Measurements from ENCODE around the gene FCHSD2. TPM values are rescaled to one million over a fixed set of nuclear protein-coding genes. Genes with fewer than 3 reads are reported as not detected.

Gene FCHSD2
- total and polyA plus RNA-seq, 9 of the 15 experiments (the other 6 are each of a cell fraction or from before 2014, with no cell fraction given), result 1.8 to 14.7 (median 6.4) TPM

DNA sequence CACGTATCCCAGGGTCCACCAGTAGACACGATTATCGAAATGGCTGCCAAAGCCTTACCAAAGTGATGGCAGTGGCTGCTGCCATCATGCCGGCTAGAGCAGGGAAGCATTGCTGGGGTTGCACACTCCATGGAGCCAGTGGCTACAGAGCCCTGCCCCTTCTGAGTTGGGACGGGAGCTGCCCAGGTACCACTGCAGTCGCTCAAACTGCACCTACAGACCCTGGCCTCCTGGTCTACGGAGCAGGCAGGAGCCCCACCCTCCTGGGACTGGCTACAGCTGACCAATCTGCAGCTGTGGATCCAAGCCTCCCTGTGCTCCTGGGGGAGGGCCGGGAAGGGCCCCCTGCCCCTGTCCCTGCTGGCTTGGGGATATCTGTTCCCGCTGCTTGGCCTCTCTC is 216.5 kb downstream of the FCHSD2 start:
- in situ Hi-C loops (cut with MboI) (no loop called here), intact Hi-C loops (cut with micrococcal nuclease) (no loop called here)
- Histone ChIP-seq H3K4me1 (replicated peaks in 1 of 2; ENCODE audit: control insufficient read depth in 2 of 2, insufficient read depth in 2 of 2, low read length in 2 of 2) (no peaks in the 10 kb centered on the region; a peak in 2 of 5 replicates), H3K9ac (ENCODE audit: insufficient read depth in 1 of 2, low read depth in 2 of 2, low read length in 2 of 2) (no peak overlapping the region; a peak in 1 of 4 replicates), H3K9me3 (replicated peaks; ENCODE audit: control insufficient read depth, insufficient read depth, low read depth, low read length) (no peaks in the 10 kb centered on the region), H3K9me1 (ENCODE audit: control insufficient read depth, insufficient read depth, low read length) (no peaks in the 10 kb centered on the region), H3K4me2 (ENCODE audit: insufficient read depth, low read length) (no peak overlapping the region), H3K4me3 (no peak overlapping the region), H3K79me2 (ENCODE audit: control insufficient read depth, insufficient read depth, low read length) (no peaks in the 10 kb centered on the region), H3K27me3 (ENCODE audit: control insufficient read depth in 2 of 2, insufficient read depth in 2 of 2, low read length in 2 of 2) (no peaks in the 10 kb centered on the region), H3K27ac (ENCODE audit: extremely low read depth, low read depth, low read length) (no peak overlapping the region), H4K20me1 (replicated peaks; ENCODE audit: control insufficient read depth, insufficient read depth, low read length) (no peaks in the 10 kb centered on the region), H2AFZ (ENCODE audit: low read depth, low read length) (no peak overlapping the region), H3K36me3 (ENCODE audit: control insufficient read depth, insufficient read depth, low read length) (no peaks in the 10 kb centered on the region)
- no TSS peak for BruUV-seq (replicated peaks)
- 66% methylated on average over 9 of the region's 9 CpGs for WGBS (ENCODE audit: insufficient coverage, low coverage, missing lambda C conversion rate)
- POLR2A ChIA-PET, result no interaction called here
- TF ChIP-seq ZNF124 (CRISPR knock-in tag; IDR thresholded peaks at IDR 0.05) (no peak), ZNF444 (CRISPR knock-in tag; IDR thresholded peaks at IDR 0.05) (no peak), CHD1 (IDR thresholded peaks at IDR 0.05; ENCODE audit: low read length) (no peak)
- TF ChIP-seq, protein P1, sequence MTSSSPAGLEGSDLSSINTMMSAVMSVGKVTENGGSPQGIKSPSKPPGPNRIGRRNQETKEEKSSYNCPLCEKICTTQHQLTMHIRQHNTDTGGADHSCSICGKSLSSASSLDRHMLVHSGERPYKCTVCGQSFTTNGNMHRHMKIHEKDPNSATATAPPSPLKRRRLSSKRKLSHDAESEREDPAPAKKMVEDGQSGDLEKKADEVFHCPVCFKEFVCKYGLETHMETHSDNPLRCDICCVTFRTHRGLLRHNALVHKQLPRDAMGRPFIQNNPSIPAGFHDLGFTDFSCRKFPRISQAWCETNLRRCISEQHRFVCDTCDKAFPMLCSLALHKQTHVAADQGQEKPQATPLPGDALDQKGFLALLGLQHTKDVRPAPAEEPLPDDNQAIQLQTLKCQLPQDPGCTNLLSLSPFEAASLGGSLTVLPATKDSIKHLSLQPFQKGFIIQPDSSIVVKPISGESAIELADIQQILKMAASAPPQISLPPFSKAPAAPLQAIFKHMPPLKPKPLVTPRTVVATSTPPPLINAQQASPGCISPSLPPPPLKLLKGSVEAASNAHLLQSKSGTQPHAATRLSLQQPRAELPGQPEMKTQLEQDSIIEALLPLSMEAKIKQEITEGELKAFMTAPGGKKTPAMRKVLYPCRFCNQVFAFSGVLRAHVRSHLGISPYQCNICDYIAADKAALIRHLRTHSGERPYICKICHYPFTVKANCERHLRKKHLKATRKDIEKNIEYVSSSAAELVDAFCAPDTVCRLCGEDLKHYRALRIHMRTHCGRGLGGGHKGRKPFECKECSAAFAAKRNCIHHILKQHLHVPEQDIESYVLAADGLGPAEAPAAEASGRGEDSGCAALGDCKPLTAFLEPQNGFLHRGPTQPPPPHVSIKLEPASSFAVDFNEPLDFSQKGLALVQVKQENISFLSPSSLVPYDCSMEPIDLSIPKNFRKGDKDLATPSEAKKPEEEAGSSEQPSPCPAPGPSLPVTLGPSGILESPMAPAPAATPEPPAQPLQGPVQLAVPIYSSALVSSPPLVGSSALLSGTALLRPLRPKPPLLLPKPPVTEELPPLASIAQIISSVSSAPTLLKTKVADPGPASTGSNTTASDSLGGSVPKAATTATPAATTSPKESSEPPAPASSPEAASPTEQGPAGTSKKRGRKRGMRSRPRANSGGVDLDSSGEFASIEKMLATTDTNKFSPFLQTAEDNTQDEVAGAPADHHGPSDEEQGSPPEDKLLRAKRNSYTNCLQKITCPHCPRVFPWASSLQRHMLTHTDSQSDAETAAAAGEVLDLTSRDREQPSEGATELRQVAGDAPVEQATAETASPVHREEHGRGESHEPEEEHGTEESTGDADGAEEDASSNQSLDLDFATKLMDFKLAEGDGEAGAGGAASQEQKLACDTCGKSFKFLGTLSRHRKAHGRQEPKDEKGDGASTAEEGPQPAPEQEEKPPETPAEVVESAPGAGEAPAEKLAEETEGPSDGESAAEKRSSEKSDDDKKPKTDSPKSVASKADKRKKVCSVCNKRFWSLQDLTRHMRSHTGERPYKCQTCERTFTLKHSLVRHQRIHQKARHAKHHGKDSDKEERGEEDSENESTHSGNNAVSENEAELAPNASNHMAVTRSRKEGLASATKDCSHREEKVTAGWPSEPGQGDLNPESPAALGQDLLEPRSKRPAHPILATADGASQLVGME (CRISPR knock-in tag; IDR thresholded peaks at IDR 0.05), result no peak
- FAIRE-seq (no peak), ATAC-seq (no peak; the same call in 2 of the 3 replicates), DNase-seq (ENCODE audit: extremely low read depth in 1 of 4, low spot score in 3 of 4) (no peak)
- CTCF ChIA-PET (ENCODE audit: low intra/inter-chr PET ratio), result interaction anchor here (1.0 kb wide), 1 partner anchor 317 kb away, joined by 3 read pairs; no protein-coding TSS in a partner anchor

Measured in K562 (cell line).